ENCODE results near the gene XKRX. TPM values are rescaled to one million over a fixed set of nuclear protein-coding genes. Genes with fewer than 3 reads are reported as not detected.

XKRX gene
- total and polyA plus RNA-seq, 2 of the 8 experiments (the other 6 are each of a cell fraction or from before 2014, with no cell fraction given), result 0.70 to 1.3 TPM

GRCh38 chrX:100915562-100915961, 13.2 kb downstream of the XKRX start:
- ChIA-PET POLR2A (ENCODE audit: partially characterized antibody) (no interaction called here), CTCF (ENCODE audit: partially characterized antibody) (no interaction called here)
- H2BK5ac ChIP-seq (ENCODE audit: low read depth, low read length), result no peak overlapping the region
- no peak overlapping the region for H2BK15ac ChIP-seq (ENCODE audit: low read length)
- H3K18ac ChIP-seq (ENCODE audit: extremely low read depth, low read length), result no peak overlapping the region
- H3K4me3 ChIP-seq (ENCODE audit: extremely low read depth in 1 of 4, insufficient read depth in 2 of 4, low read depth in 3 of 4, low read length in 4 of 4), result no peak overlapping the region
- H3K4me1 ChIP-seq (replicated peaks in 1 of 4; ENCODE audit: control insufficient read depth in 3 of 4, insufficient read depth in 4 of 4, low read length in 3 of 4), result no peaks in the 10 kb centered on the region
- FAIRE-seq (no peak), DNase-seq (ENCODE audit: low read depth in 1 of 2, low spot score in 2 of 2) (no peak)
- H3K79me2 ChIP-seq (ENCODE audit: control insufficient read depth in 1 of 2, insufficient read depth in 2 of 2, low read length in 2 of 2), result no peaks in the 10 kb centered on the region
- H3K23ac ChIP-seq (ENCODE audit: insufficient read length), result no peak overlapping the region
- no peak overlapping the region for H3K4me2 ChIP-seq (ENCODE audit: insufficient read depth in 1 of 2, low read depth in 2 of 2, low read length in 2 of 2)
- H3K79me1 ChIP-seq (ENCODE audit: low read depth, low read length), result no peaks in the 10 kb centered on the region
- no peak overlapping the region for H4K91ac ChIP-seq (replicated peaks; ENCODE audit: insufficient read length, low read length)
- no peak overlapping the region for H2BK12ac ChIP-seq (ENCODE audit: low read depth, low read length)
- H2BK20ac ChIP-seq (ENCODE audit: low read length), result no peak overlapping the region
- no peak overlapping the region for H3K4ac ChIP-seq (replicated peaks; ENCODE audit: insufficient read length, low read depth, low read length)
- H3K23me2 ChIP-seq (ENCODE audit: low read depth, low read length), result no peaks in the 10 kb centered on the region; the same call in 1 of the 2 replicates
- no peak overlapping the region for H4K5ac ChIP-seq (ENCODE audit: insufficient read length, low read depth, low read length)
- no peak overlapping the region for H3K56ac ChIP-seq (replicated peaks; ENCODE audit: insufficient read length, low read depth, low read length)
- no peaks in the 10 kb centered on the region for H4K20me1 ChIP-seq (replicated peaks in 1 of 2; ENCODE audit: control insufficient read depth in 1 of 2, insufficient read depth in 2 of 2, low read length in 2 of 2)
- no peaks in the 10 kb centered on the region for H3K27me3 ChIP-seq (replicated peaks in 1 of 4; ENCODE audit: control insufficient read depth in 3 of 4, extremely low read depth in 1 of 4, insufficient read depth in 3 of 4, low read length in 3 of 4)
- no peak overlapping the region for H4K8ac ChIP-seq (ENCODE audit: extremely low read depth, insufficient read depth, low read length)
- no peaks in the 10 kb centered on the region for H3K36me3 ChIP-seq (ENCODE audit: control insufficient read depth in 2 of 4, insufficient read depth in 4 of 4, low read length in 3 of 4)
- no peaks in the 10 kb centered on the region for H3K9me3 ChIP-seq (ENCODE audit: insufficient read depth in 2 of 2, low read depth in 1 of 2, low read length in 1 of 2)
- H3K14ac ChIP-seq (ENCODE audit: insufficient read length), result no peak overlapping the region
- no peak overlapping the region for H2AK5ac ChIP-seq (ENCODE audit: low read depth, low read length)
- no peak overlapping the region for H3K9ac ChIP-seq (replicated peaks in 1 of 4; ENCODE audit: extremely low read depth in 1 of 4, low read depth in 3 of 4, low read length in 3 of 4)
- WGBS, 2 experiments (ENCODE audit: extremely low coverage in 1 of 2, insufficient coverage in 1 of 2, insufficient read length in 1 of 2, insufficient replicate concordance in 2 of 2, low coverage in 1 of 2, low lambda C conversion rate in 2 of 2, missing lambda C conversion rate in 1 of 2), result 83% methylated on average over 2 of the region's 2 CpGs; no CpG with 5 or more reads in 1 of the 2 experiments
- no peak overlapping the region for H2BK120ac ChIP-seq (replicated peaks; ENCODE audit: low read depth, low read length)
- H2AFZ ChIP-seq (ENCODE audit: low read length), result no peak overlapping the region
- no peak overlapping the region for H3K27ac ChIP-seq (ENCODE audit: low read depth, low read length)
- no peak for TF ChIP-seq TAF1 (IDR thresholded peaks at IDR 0.05; ENCODE audit: low read depth, low read length)
- TF ChIP-seq MAFK (IDR thresholded peaks at IDR 0.05; ENCODE audit: low read depth, low read length), result no peak
- no peak for TF ChIP-seq GABPA (IDR thresholded peaks at IDR 0.05; ENCODE audit: borderline replicate concordance, insufficient read depth, low read length)
- no peak for TF ChIP-seq EP300 (IDR thresholded peaks at IDR 0.05; ENCODE audit: borderline replicate concordance in 1 of 2, low read depth in 2 of 2, low read length in 2 of 2)
- no peak for TF ChIP-seq SP2 (IDR thresholded peaks at IDR 0.05; ENCODE audit: low read length)
- no peak for TF ChIP-seq KDM5A (IDR thresholded peaks at IDR 0.05; ENCODE audit: low read length)
- TF ChIP-seq RFX5 (IDR thresholded peaks at IDR 0.05; ENCODE audit: borderline replicate concordance, low read depth, low read length), result no peak
- TF ChIP-seq SUZ12 (IDR thresholded peaks at IDR 0.05; ENCODE audit: low read length), result no peak
- TF ChIP-seq SP1 (IDR thresholded peaks at IDR 0.05; ENCODE audit: low read depth, low read length), result no peak
- no peak for TF ChIP-seq SP4 (IDR thresholded peaks at IDR 0.05; ENCODE audit: low read length)
- no peak for TF ChIP-seq POLR2A (IDR thresholded peaks at IDR 0.05; ENCODE audit: control extremely low read depth in 1 of 2, low read depth in 2 of 2, low read length in 2 of 2)
- TF ChIP-seq TBP (IDR thresholded peaks at IDR 0.05; ENCODE audit: low read depth, low read length), result no peak
- no peak for TF ChIP-seq SIRT6 (IDR thresholded peaks at IDR 0.05; ENCODE audit: low read length)
- no peak for TF ChIP-seq GTF2F1 (IDR thresholded peaks at IDR 0.05; ENCODE audit: borderline replicate concordance, low read depth, low read length)
- no peak for TF ChIP-seq MAX (IDR thresholded peaks at IDR 0.05)
- TF ChIP-seq RAD21 (IDR thresholded peaks at IDR 0.05 in 1 of 2, conservative IDR thresholded peaks at IDR 0.05 in 1 of 2; ENCODE audit: low read depth in 2 of 2, low read length in 2 of 2), result no peak
